ENCODE data around the gene OLFM3. TPM values are rescaled to one million over a fixed set of nuclear protein-coding genes. Genes with fewer than 3 reads are reported as not detected.

OLFM3 gene
- total RNA-seq, 2 experiments from 2014 or later = not detected

DNA sequence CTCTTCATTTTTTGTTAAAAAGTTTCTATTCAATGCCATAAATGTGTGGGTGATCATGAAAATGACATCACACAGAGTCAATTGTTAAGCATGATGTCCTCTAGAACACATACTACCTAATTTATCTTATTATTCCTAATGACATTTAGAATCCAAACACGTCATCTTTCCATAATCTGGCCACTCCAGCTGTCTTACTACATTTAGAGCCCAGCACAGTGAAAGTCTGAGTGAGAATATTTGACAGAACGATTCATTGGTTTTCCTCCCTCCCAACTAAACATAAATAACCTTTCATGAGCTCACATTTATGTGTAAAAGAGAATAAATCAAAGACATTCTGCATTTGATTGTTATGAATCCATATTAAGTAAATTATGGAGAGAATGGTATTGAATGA, 160.7 kb downstream of the OLFM3 start:
- CTCF ChIA-PET = interaction anchor here (0.8 kb wide), 1 partner anchor 8 kb away, joined by 3 read pairs; no protein-coding TSS in a partner anchor
- DNase-seq (no peak), ATAC-seq (no peak)
- H3K4me3 Mint-ChIP-seq = no peak overlapping the region
- no peaks in the 10 kb centered on the region for H3K4me1 Mint-ChIP-seq (ENCODE audit: low read depth)
- POLR2A ChIA-PET = no interaction called here
- TF ChIP-seq, protein P1, sequence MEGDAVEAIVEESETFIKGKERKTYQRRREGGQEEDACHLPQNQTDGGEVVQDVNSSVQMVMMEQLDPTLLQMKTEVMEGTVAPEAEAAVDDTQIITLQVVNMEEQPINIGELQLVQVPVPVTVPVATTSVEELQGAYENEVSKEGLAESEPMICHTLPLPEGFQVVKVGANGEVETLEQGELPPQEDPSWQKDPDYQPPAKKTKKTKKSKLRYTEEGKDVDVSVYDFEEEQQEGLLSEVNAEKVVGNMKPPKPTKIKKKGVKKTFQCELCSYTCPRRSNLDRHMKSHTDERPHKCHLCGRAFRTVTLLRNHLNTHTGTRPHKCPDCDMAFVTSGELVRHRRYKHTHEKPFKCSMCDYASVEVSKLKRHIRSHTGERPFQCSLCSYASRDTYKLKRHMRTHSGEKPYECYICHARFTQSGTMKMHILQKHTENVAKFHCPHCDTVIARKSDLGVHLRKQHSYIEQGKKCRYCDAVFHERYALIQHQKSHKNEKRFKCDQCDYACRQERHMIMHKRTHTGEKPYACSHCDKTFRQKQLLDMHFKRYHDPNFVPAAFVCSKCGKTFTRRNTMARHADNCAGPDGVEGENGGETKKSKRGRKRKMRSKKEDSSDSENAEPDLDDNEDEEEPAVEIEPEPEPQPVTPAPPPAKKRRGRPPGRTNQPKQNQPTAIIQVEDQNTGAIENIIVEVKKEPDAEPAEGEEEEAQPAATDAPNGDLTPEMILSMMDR (IDR thresholded peaks at IDR 0.05) = no peak
- no peaks in the 10 kb centered on the region for H3K9me3 Mint-ChIP-seq
- H3K27me3 Mint-ChIP-seq = no peaks in the 10 kb centered on the region
- H3K27ac Mint-ChIP-seq = no peak overlapping the region
- intact Hi-C loops (cut with micrococcal nuclease) = no loop called here
- no peaks in the 10 kb centered on the region for H3K36me3 Mint-ChIP-seq (ENCODE audit: low read depth)

DNA sequence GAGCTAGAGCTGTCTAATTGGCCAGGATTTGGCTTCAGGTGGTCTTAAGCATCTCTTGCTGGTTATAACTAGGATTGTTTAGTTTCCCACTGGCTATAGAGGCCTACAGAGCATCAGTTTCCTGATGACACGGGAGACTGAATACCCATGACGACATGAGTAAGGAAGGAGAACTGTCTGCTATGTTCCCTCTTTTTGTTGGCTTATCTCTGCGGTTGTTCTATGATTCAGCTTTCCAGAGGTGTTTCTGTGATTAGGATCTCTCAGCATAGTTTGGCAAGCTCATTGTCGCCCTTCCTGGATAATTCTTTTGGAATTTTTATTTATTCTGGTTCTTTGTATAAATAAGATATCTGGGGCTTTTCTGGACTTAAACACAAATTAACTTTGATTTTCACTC, 163.4 kb downstream of the OLFM3 start:
- ChIA-PET POLR2A (no interaction called here), CTCF (no interaction called here)
- DNase-seq = no peak
- no peaks in the 10 kb centered on the region for H3K4me1 Mint-ChIP-seq (ENCODE audit: low read depth)
- intact Hi-C loops (cut with micrococcal nuclease) = no loop called here
- H3K27ac Mint-ChIP-seq = no peak overlapping the region
- H3K9me3 Mint-ChIP-seq = no peaks in the 10 kb centered on the region
- ATAC-seq = no peak
- no peaks in the 10 kb centered on the region for H3K36me3 Mint-ChIP-seq (ENCODE audit: low read depth)
- H3K4me3 Mint-ChIP-seq = no peak overlapping the region
- H3K27me3 Mint-ChIP-seq = no peaks in the 10 kb centered on the region
- TF ChIP-seq, protein P1 (IDR thresholded peaks at IDR 0.05) = no peak

DNA sequence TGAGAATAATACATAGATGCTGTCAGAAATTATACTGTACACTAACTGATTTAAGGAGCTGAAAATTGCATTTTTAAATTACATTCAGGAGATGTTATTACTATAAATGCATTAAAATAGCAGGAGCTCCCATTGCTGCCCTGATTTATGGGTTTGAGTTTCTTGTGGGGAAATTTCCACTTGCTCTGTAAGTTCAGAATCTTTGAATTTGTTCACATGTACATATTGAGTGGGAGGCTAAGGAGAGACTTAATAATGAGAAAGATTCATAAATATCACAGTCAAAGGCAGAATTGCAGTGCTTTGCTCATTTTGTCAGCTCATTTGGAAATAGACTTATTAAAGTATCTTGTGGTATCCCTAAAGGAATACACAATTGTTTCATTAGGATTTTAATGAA, 170.3 kb downstream of the OLFM3 start:
- ATAC-seq (no peak), DNase-seq (no peak)
- no peaks in the 10 kb centered on the region for H3K4me1 Mint-ChIP-seq (ENCODE audit: low read depth)
- H3K4me3 Mint-ChIP-seq = no peak overlapping the region
- no peaks in the 10 kb centered on the region for H3K36me3 Mint-ChIP-seq (ENCODE audit: low read depth)
- TF ChIP-seq, protein P1 (IDR thresholded peaks at IDR 0.05) = no peak
- H3K27me3 Mint-ChIP-seq = no peaks in the 10 kb centered on the region
- H3K9me3 Mint-ChIP-seq = no peaks in the 10 kb centered on the region
- H3K27ac Mint-ChIP-seq = no peak overlapping the region
- CTCF ChIA-PET = no interaction called here
- POLR2A ChIA-PET = no interaction called here
- intact Hi-C loops (cut with micrococcal nuclease) = no loop called here

DNA sequence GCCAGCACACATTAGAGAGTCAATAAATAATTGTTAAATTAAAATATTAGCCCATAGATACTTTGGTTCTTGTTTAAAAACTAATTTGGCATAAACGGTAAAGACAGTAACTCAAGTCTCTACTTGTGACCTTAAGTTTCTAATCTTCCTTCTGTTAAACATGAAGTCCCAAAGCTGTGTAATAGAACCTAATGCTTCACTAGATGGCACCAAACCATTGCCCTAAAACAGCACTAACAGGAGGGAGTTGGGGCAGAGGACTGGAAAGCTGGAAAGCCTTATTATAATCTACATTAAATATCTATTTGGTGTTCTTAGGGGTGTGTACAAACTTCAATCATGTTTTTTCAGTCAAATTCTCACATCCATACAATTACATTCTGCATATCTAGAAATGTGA, 176.7 kb downstream of the OLFM3 start:
- ATAC-seq (no peak), DNase-seq (no peak)
- Mint-ChIP-seq H3K27ac (no peak overlapping the region), H3K27me3 (no peaks in the 10 kb centered on the region), H3K36me3 (ENCODE audit: low read depth) (no peaks in the 10 kb centered on the region), H3K4me1 (ENCODE audit: low read depth) (no peaks in the 10 kb centered on the region), H3K4me3 (no peak overlapping the region), H3K9me3 (no peaks in the 10 kb centered on the region)
- ChIA-PET POLR2A (no interaction called here), CTCF (no interaction called here)
- TF ChIP-seq, protein P1 (IDR thresholded peaks at IDR 0.05) = no peak
- intact Hi-C loops (cut with micrococcal nuclease) = no loop called here

DNA sequence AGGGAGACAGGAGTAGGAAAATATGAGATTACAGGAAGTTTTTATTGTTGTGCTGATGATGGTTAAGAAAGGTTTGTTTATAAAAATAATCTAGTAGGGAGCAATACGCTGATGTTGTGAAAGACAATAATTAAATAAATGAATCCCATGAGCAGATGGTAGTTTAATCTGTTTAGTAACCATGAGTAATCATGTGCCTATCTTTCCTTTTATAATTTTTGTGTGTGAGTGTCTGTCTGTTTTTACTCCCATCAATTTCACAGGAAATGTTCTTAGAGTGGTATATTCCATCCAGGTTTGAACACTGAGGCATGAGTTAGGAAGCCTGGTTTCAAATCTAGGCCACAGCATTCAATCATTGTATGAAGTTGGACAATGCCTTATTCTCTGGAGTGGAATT, 180.5 kb downstream of the OLFM3 start:
- ChIA-PET CTCF (interaction anchor here (1.6 kb wide), 1 partner anchor 9 kb away, joined by 3 read pairs; no protein-coding TSS in a partner anchor), POLR2A (no interaction called here)
- intact Hi-C loops (cut with micrococcal nuclease) = no loop called here
- H3K9me3 Mint-ChIP-seq = no peaks in the 10 kb centered on the region
- H3K4me1 Mint-ChIP-seq (ENCODE audit: low read depth) = no peaks in the 10 kb centered on the region
- peaks cover 1% of the 10 kb centered on the region for H3K27me3 Mint-ChIP-seq
- ATAC-seq (no peak), DNase-seq (no peak)
- no peaks in the 10 kb centered on the region for H3K36me3 Mint-ChIP-seq (ENCODE audit: low read depth)
- no peak overlapping the region for H3K27ac Mint-ChIP-seq
- H3K4me3 Mint-ChIP-seq = no peak overlapping the region
- TF ChIP-seq, protein P1 (IDR thresholded peaks at IDR 0.05) = no peak

All from activated CD8-positive, alpha-beta T cell treated with anti-CD3 and anti-CD28 coated beads for 36 hours (primary cell).